Measurements from ENCODE around the gene SP1.

DNA sequence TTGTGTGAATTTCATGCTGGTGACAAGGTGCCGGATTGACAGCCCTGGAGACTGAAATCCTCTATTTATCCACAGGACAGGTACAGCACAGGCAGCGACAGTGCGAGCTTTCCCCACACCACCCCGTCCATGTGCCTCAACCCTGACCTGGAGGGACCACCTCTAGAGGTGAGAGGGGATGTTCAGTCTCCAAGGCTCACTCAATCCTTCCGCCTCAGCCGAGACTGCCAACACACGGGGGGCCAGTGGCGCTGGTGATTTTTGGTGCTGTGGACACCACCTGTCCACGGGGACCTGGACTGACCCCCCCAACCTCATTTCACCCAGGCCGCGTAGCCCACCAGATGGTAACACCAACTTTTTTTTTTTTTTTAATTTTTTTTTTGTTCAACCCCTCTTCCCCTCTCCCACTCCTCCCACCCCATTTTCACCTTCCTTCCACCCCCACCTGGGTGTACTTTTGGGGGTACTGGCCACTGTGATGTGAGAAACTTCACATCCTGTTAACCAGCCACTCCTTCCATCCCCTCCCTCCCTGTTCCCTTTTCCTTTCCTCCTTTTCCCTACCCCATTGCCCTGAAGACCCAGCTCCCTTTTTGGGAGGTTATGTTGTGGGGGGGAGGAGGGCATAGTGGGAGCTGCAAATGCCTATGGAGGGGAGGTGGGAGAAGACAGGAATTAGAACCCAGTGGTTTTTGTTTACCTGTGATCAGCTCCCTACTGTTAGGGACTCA lies 84.9 kb downstream of the SP1 start:
- TF ChIP-seq EZH2 (IDR thresholded peaks at IDR 0.05; ENCODE audit: insufficient read depth, poor library complexity, severe bottlenecking) (no peak), EZH2phosphoT487 (IDR thresholded peaks at IDR 0.05; ENCODE audit: insufficient read depth, low read depth) (no peak)
